ENCODE results near the gene CEP112. TPM values are rescaled to one million over a fixed set of nuclear protein-coding genes. Genes with fewer than 3 reads are reported as not detected.

CEP112 gene
- total RNA-seq, 1 experiment from 2014 or later = 6.1 TPM

GRCh38 chr17:66016231-66016630 is 175.7 kb downstream of the CEP112 start (continued):
- TF ChIP-seq, protein P1, sequence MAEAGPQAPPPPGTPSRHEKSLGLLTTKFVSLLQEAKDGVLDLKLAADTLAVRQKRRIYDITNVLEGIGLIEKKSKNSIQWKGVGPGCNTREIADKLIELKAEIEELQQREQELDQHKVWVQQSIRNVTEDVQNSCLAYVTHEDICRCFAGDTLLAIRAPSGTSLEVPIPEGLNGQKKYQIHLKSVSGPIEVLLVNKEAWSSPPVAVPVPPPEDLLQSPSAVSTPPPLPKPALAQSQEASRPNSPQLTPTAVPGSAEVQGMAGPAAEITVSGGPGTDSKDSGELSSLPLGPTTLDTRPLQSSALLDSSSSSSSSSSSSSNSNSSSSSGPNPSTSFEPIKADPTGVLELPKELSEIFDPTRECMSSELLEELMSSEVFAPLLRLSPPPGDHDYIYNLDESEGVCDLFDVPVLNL (CRISPR knock-in tag; IDR thresholded peaks at IDR 0.05; ENCODE audit: borderline replicate concordance, low read depth) = no peak
- TF ChIP-seq NR2C2 (CRISPR knock-in tag; IDR thresholded peaks at IDR 0.05) (no peak), CBFB (CRISPR knock-in tag; IDR thresholded peaks at IDR 0.05; ENCODE audit: low read depth) (no peak), NR1H2 (CRISPR knock-in tag; IDR thresholded peaks at IDR 0.05) (no peak), JAZF1 (CRISPR knock-in tag; IDR thresholded peaks at IDR 0.05) (no peak), GABPB1 (CRISPR knock-in tag; IDR thresholded peaks at IDR 0.05) (no peak)
- TF ChIP-seq, protein P2, sequence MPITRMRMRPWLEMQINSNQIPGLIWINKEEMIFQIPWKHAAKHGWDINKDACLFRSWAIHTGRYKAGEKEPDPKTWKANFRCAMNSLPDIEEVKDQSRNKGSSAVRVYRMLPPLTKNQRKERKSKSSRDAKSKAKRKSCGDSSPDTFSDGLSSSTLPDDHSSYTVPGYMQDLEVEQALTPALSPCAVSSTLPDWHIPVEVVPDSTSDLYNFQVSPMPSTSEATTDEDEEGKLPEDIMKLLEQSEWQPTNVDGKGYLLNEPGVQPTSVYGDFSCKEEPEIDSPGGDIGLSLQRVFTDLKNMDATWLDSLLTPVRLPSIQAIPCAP (CRISPR knock-in tag; IDR thresholded peaks at IDR 0.05) = no peak

- TF ChIP-seq, protein P3, sequence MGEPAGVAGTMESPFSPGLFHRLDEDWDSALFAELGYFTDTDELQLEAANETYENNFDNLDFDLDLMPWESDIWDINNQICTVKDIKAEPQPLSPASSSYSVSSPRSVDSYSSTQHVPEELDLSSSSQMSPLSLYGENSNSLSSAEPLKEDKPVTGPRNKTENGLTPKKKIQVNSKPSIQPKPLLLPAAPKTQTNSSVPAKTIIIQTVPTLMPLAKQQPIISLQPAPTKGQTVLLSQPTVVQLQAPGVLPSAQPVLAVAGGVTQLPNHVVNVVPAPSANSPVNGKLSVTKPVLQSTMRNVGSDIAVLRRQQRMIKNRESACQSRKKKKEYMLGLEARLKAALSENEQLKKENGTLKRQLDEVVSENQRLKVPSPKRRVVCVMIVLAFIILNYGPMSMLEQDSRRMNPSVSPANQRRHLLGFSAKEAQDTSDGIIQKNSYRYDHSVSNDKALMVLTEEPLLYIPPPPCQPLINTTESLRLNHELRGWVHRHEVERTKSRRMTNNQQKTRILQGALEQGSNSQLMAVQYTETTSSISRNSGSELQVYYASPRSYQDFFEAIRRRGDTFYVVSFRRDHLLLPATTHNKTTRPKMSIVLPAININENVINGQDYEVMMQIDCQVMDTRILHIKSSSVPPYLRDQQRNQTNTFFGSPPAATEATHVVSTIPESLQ (CRISPR knock-in tag; IDR thresholded peaks at IDR 0.05) = no peak
- no peak for TF ChIP-seq NFYB (CRISPR knock-in tag; conservative IDR thresholded peaks at IDR 0.05; ENCODE audit: low read depth)
- no peak for TF ChIP-seq ZNF416 (CRISPR knock-in tag; IDR thresholded peaks at IDR 0.05)
- TF ChIP-seq ZNF512 (CRISPR knock-in tag; IDR thresholded peaks at IDR 0.05; ENCODE audit: borderline replicate concordance) = no peak
- TF ChIP-seq HMGA2 (CRISPR knock-in tag; IDR thresholded peaks at IDR 0.05) = no peak
- no peak for TF ChIP-seq OVOL2 (CRISPR knock-in tag; IDR thresholded peaks at IDR 0.05; ENCODE audit: borderline replicate concordance)
- no peak for TF ChIP-seq FOXP4 (CRISPR knock-in tag; IDR thresholded peaks at IDR 0.05)
- no peak for TF ChIP-seq ZNF121 (CRISPR knock-in tag; IDR thresholded peaks at IDR 0.05)
- TF ChIP-seq RORB (CRISPR knock-in tag; IDR thresholded peaks at IDR 0.05) = no peak
- no peak for TF ChIP-seq ZBTB43 (CRISPR knock-in tag; IDR thresholded peaks at IDR 0.05)
- TF ChIP-seq FOXK1 (CRISPR knock-in tag; IDR thresholded peaks at IDR 0.05) = no peak
- no peak for TF ChIP-seq MXD4 (CRISPR knock-in tag; IDR thresholded peaks at IDR 0.05; ENCODE audit: borderline replicate concordance)
- TF ChIP-seq CREM (CRISPR knock-in tag; IDR thresholded peaks at IDR 0.05) = no peak
- H3K9me3 Mint-ChIP-seq = peaks cover 18% of the 10 kb centered on the region
- no peaks in the 10 kb centered on the region for H3K4me1 Mint-ChIP-seq
- POLR2A ChIA-PET = no interaction called here
- DNase-seq (ENCODE audit: low spot score) = no peak
- CTCF ChIA-PET = no interaction called here
- no peak for ATAC-seq
- peaks cover 6% of the 10 kb centered on the region for H3K36me3 Mint-ChIP-seq
- H3K27ac Mint-ChIP-seq = no peak overlapping the region
- H3K27me3 Mint-ChIP-seq (ENCODE audit: low read depth) = no peaks in the 10 kb centered on the region
- H3K4me3 Mint-ChIP-seq = no peak overlapping the region
These were observed 183.3 kb downstream of the CEP112 start for GRCh38 chr17:66008680-66009079.

Data from WTC11 (cell line).